ENCODE results near the gene CYLD.

CYLD gene

DNA sequence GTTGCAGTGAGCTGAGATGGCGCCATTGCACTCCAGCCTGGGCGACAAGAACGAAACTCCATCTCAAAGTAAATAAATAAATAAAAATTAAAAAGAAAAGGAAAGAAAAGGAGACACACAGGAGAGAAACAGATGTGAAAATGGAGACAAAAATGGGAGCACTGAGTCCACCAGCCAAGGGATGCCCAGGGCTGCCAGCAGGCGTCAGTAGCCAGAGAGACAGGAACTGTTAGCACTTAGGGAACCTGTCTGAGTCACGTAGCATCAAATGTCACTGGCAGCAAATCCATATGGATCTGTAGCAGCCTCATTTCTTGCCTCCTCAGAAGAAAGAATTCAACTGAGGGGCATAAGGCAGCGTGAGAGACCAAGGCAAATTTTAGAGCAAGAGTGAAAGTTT lies 79.7 kb downstream of the CYLD start:
- no peak for DNase-seq

DNA sequence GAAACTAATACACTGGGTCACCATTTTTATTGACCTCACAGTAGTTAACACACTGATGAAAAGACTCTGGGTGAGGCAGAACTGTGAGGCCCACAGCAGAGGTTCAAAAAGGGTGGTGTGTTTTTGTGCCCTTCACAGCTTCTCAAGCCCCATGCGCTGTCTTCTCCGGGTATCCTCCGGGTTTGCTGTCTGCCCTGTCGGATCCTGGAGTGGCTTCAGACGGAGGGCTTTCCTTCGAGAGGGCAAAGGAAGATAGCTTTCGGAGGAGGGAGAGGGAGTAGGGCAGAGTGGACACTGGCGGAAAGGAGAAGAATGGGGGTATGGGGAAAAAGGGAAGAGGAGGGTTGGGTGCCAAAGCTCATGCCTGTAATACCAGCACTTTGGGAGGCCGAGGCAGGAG lies 80.8 kb downstream of the CYLD start:
- DNase-seq: no peak

DNA sequence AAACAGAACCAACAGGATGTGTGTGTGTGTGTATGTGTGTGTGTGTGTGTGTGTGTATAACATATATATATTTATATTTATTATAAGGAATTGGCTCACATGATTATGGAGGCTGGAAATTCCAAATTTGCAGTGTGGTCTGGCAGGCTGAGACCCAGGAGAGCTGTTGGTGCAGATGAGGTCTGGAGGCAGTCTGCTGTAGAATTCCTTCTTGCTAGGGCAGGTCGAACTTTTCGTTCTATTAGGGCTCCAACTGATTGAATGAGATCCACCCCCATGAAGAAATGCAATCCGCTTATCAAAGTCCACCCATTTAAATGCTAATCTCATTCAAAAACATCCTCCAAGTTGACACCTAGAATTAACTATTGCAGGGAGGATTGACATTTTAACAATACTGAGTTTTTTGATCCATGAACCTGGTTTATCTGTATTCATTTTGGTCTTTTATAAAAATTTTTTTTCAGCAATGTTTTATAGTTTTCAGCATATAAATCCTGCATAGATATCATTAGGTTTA lies 85.0 kb downstream of the CYLD start:
- DNase-seq: no peak

DNA sequence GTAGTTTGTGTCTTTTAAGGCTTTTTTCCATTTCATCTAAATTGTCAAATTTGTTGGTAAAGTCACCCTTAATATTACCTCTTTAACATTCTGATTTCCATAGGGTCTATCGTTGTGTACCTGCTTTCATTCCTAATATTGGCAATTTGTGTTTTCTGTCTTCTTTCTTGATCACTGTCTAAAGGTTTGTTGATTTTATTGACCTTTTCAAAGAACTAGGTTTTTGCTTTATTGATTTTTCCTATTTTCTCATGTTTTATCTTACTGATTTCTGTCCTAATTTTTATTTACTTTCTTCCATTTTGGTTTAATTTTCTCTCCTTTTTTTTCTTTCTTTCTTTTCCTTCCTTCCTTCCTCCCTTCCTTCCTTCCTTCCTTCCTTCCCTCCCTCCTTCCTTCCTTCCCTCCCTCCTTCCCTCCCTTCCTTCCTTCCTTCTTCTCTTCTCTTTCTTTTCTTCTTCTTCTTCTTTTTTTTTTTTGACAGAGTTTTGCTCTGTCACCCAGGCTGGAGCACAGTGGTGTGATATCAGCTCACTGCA lies 86.3 kb downstream of the CYLD start:
- DNase-seq: no peak

DNA sequence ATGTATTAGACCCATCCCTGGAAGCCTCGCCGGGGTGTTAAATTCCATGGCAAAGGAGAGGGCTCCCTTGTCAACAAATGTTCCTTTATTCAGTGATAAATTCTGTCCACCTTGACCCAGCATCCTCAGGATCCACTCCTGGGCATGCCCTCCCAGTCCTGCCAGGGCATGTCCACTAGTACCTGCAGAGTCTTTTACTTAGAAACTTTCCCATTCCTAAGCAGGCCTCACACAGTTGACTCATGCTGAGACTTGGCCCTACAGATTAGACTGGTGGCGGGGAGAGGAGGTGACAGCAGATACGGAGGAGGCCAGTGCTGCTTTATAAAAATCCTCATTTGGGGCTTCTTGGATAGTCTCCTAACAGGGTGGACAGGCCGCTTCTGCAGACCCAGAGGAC lies 88.8 kb downstream of the CYLD start:
- no peak for DNase-seq

DNA sequence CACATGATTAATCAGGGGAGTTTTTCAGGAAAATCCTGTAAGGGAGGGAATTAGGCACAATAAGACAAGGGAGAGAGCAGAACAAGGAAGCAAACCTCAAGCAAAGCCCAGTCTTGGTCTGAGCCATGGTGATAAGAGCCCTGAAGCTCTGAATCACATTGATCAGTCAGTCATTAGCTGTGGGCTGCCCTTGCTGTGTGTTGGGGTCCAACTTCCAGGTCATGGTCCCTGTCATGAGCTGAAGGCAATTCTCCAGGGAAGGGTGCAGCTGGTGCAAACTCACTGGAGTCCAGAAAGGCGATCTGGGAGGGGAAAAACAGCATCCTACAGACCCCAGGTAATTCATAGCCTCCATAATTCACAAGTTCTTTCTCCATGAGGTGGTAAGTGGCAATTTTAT lies 89.9 kb downstream of the CYLD start:
- DNase-seq: no peak

DNA sequence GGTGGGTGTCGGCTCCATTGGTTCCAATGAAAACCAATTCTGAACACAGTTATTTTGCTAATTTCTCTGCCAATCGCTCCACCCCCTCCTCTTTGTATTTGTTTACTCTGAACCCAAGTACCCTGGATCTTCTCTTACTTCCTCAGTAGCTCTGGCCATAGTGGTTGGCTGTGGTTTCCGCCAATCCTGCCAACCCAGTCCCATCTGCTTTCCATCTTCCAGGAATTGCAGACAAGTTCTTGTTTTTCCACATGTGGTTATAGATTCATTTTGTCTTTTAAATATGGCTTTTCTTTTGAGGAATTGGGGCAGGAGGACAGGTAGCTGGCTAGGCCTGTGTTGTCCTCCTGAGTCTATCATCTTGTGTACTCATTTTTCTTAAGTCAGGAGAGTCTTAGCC lies 92.0 kb downstream of the CYLD start:
- DNase-seq: no peak

DNA sequence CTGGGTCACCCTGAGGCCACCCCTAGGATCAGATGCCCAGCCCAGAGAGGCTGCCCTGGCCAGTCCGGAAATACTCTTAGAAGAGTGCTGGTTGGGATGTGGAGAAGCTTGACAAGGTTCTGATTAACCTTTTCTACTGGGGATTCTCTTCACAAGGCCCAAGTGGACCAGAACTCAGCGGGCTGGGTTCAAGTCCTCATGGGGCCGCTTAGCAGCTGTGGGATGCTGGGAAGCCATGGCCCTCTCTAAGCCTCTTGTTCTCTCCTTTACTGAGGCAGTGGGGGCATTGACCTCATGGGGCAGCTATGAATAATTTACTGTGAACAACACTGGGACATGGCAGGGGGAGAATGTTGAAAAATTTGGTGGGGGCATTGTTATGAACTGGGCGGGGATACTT lies 92.8 kb downstream of the CYLD start:
- no peak for DNase-seq

DNA sequence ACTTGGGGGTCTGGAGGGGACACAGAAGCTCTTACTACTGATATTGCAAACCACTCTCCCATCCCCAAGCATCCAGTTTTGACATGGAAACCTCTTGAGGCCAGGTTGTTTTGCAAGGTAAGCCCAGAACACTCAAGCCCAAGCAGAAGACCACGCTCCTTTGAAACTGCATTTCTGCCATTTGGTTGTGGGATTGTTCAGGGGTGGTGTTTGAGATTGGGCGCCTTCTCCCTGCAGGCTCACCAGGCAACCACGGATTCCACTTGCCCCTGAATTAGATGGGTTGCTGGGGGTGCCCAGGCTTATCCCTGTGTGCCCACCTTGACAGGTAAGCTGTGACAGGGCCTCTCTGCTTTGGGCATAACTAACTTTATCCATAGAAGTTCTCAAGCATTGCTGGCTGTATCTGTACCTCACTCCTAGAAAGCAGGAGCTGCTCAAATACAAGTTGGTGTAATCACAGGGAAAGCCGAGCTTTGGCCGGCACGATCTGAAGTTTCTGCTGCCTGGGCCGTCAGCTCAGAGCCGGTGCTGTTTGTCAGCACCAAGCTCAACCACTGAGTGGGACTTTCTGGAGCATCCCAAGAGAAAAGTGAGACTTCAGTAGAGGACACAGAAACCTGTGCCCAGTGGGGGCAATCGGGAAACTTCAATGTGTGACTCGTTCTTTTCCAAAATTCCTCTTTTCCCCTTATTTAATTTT lies 93.6 kb downstream of the CYLD start:
- DNase-seq: no peak

DNA sequence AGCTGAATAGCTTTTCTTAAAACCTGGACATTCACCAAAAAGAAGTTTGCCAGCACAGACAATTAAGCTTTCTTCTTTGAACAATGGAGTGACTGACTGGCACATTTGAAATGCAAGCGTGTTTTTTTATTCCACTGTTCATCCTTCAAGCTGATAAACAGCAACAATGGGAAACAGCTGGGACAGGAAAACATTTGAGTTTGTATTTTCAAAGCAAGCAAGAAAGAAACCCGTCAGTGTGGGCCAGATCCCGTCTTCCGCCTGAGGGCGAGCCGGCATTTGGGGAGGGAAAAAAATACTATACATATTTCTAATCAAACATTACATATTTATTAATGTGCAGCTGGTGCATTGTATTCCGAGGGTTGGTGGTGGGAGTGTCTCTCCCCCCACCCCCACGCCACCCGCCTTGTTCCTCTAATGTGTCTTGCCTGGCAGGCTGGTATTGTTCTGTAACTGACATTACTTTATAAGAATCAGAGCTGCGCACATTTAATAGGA lies 94.3 kb downstream of the CYLD start:
- no peak for DNase-seq

DNA sequence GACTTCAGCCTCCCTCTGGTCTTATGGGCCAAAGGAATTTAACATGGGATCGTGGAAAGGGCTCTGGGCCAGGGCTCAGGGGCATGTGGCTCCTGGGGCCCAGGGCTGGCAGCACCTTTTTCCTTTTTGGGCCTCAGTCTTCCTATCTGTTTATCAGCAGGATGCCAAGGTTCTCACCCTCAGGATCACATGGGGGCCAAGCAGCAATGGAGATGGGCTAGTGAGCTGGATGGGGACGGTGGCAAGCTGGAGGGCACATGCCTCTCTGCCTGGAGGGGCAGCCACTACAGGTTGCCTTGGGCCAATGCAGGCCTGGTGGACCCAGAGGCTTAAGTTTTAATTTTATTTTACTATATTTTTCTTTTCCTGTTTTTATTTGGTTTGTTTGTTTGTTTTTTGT lies 95.4 kb downstream of the CYLD start:
- DNase-seq: no peak

DNA sequence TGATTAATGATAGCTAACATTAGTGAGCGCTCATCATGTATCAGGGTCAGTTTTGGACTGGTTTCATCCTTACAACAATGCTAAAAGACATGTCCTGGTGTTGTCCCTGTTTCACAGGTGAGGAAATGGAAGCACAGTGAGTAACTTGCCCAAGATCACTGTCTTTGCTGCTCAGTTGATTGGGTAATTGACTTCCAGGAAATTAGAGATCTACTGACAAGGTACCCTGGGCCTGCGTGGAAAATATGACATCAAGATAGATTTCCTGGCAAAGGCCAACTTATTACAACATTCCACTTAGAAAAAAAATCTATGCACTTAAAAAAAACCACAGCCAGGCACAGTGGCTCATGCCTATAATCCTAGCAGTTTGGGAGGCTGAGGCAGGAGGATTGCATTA lies 96.3 kb downstream of the CYLD start:
- no peak for DNase-seq

DNA sequence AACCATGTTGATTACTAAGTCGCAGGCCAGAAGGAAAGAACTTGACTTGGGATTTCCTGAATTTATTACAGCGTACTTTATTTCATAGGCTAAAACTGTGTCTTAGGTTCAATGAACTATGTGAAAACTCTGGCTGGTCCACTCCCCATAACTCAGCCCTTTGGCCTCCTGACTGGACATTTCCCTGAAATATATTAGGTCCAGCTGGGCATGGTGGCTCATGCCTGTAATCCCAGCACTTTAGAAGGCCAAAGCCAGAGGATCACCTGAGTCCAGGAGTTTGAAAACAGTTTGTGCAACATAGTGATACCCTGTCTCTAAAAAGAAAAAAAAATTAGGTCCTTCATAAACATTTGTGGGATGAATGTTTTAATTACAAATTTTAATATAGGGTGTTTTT lies 97.0 kb downstream of the CYLD start:
- no peak for DNase-seq

DNA sequence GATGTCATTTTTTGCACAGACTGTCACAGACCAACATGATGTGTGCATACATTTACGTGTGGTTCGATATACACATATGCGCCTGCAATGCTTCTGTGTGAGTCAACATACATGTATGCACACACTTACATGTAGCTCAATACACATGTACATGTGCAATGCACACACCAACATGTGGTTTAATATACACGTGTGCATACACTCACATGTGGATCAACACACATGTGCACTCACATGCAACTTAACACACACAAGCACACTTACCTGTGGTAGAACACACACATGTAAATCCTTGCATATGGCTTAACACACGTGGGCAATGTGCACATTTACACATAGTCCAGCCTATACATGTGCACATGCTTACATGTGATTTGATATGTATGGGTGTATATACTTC lies 97.5 kb downstream of the CYLD start:
- no peak for DNase-seq

DNA sequence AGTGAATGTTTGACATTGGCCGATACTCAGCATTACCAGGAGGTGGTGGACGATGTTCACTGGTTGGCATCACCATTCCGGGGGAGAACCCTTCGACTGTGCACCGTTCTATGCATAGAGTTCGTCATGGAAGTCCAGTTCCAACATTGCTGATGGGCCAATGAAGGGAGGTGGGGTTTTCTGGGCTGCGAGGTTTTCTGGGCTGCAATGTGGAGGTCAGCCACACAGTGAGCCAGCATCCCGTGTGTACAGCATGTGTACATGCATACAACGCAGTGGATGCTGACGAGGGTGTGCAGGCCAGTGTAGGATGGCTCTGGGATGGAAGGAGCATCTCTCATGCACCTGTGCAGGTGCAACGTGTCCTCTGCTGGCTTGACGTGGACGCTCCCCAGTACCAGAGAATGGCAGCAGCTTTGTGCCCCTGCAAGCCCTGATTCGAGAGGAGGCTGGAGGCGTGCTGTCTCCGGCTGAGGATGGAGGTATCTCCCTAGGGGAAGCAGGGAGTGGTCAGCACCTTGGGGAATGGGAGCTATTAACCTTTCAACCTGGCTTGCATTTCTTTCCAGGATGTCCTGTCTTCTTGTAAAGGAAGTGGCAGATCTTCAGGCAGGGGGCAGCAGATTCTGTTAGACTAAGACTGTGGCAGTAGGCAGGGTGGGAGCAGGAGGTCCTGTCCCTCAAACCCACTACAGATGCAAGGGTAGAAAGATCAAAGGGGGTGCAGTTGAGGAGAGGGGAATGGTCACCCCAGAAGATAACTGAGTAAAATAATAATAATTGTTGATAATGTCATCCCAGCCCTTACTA lies 98.2 kb downstream of the CYLD start:
- DNase-seq: no peak

DNA sequence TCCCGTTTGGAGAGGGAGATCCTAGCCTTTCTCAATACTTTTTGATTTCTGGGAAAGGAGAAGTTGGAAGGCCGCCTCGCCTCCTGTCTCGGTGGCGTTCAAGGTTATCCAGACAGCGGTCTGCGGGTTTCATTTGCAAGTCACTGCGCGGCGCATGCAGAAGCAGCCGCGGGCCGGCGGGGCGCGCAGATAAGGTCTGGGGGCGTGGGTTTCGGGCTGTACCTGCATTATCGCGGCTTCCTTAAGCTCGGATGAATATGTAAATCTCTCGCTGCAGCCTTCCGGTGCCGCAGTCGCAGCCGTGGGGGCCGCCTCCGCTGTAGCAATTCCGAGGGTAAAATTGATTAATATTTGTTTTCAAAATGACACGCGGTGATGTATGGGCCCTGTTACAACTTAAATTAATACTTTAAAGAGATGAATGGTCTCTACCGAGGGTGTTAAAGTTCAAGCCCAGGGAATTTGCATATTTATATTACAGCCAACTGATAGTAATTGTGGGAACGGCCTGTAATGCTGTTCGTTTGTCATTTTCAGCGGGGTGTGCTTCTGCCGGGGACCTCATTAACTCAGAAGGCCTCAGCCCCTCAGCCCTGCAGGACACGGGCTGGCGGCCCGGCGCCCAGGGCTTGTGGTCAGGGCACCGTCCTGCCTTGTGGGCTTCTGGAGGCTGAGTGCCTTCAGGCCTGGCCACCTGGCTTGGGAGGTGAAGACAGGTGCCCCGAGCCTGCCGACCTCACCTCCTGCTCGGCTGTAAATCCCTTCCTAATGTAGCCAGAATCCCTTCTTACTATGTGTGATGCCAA lies 99.4 kb downstream of the CYLD start:
- DNase-seq: peak; percentile 0

DNA sequence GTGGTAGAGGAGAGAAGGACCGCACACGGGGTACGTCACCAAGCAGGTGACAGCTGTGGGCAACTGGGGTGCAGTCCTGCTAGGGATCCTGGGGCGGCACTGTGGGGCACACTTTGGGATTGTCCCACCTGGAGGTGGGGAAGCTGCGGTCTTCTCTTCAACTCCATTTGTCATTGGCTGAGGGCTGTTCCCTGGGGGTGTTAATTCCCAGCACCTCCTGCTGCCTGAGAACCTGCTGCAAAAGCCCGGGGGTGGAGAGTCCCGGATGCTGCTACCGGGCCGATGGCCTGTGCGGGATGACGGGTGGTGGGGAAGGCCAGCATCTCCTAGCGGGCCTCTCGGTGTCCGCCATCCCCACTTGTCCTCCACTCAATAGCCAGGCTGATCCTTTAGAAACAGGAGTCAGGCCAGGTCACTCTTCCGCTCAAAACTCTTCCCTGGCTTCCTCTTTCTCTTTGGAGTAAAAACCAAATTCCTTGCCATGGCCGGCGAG lies 100.2 kb downstream of the CYLD start:
- no peak for DNase-seq

DNA sequence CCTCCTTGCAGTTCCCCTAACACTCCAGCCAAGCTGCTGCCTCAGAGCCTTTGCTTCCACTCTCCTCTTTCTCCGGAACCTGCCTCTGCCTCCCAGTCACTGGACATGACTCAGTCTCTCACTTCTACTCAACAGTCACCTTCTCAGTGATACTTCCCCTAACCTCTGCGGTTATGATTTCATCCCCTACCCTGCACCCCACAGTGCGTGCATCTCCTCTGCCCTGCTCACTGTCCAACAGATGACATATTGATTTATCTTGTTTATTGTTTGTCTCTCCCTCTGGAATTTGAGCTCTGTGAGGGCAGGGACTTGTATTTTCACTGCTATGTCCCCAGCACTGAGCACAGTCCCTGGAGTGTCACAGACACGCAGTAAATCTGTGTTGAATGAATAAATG lies 100.7 kb downstream of the CYLD start:
- no peak for DNase-seq

DNA sequence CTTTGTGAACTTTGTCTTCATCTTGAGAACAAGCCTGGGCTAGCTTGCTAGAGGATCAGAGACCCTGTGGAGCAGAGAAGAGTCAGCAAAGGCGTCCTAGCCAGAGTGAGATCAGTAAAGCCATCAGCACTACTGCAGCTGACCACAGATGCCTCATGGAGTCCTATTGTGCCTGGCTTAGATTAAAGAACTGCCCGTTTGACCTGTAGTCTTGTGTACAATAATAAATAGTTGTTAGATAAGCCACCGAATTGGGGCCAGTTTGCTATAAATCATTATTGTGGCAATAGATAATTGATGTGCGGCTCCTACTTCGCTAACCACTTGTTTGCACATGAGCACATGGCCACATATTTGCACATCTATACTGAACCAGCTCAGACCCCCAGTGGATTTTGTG lies 103.0 kb downstream of the CYLD start:
- no peak for DNase-seq

DNA sequence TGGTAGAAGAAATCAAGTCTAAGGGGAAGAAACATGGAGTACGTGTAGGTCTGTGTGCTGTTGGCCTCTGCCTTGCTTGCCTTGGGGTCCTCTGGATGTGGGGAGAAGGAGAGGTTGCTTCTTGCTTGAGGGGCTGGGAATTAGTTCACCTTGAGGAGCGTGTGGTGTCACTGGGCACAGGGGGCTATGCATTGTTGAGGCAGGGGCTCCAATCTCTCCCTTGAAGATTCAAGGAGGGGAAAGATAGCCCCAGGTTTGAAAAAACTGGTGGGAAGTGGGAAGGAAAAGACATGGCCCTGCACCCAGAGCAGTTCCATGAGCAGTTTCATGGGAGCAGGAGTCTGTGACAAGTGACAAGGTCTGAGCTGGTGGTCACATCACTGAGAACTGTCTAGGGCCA lies 103.4 kb downstream of the CYLD start:
- no peak for DNase-seq

DNA sequence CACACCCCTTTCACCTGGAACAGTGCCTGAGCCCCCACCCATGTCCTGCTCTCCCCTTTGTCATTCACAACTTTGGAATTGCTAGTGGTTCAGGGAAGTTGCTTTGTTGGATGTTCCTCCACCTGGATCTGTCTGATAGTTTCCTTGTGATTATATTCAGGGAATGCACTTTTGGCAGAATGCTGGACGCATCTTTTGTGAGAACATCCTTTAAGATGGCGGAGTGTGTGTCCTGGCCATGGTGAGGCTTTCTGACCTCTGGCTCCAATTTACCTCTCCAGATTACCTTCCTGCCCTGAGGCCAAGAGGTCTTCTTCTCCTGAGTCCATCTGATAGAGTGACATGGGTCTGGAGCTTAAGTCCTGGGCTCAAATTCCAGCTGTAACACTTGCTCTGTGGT lies 104.6 kb downstream of the CYLD start:
- no peak for DNase-seq

DNA sequence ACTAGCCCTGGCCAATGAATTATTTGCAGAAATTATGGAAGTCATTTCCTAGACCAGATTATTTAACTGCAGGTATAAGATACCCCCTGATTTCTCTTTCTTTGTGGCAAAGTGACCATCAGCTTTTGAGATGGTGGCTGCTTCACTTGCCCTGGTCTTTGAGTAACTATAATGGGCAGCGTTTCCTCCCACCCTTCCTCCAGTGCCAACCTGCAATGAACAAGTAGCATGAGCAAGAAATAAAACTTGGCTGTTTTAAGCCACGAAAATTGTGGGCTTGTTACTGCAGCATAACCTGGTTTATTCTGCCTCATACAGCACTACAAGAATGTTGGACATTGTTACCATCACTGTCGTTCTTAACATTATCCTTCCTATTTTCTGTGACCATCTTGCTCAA lies 105.3 kb downstream of the CYLD start:
- DNase-seq: no peak
